Measurements from ENCODE around the gene BORCS8. TPM values are rescaled to one million over a fixed set of nuclear protein-coding genes. Genes with fewer than 3 reads are reported as not detected.

Gene BORCS8

Small RNA genes within 50 kb of the gene (small RNA-seq; reads per million reads assigned to genes)
- gene RNU6-1028P: not detected

Measured in skeletal muscle satellite cell (primary cell).